Measurements from ENCODE around the gene CFAP20.

CFAP20 gene

GRCh38 chr16:58124601-58124915 is 4.6 kb downstream of the CFAP20 start:
- no peak for DNase-seq (ENCODE audit: low spot score)

GRCh38 chr16:58123896-58124600 is 5.1 kb downstream of the CFAP20 start:
- no peak for DNase-seq (ENCODE audit: low spot score)

GRCh38 chr16:58121132-58121531 is 8.0 kb downstream of the CFAP20 start:
- DNase-seq (ENCODE audit: low spot score), result no peak

DNA sequence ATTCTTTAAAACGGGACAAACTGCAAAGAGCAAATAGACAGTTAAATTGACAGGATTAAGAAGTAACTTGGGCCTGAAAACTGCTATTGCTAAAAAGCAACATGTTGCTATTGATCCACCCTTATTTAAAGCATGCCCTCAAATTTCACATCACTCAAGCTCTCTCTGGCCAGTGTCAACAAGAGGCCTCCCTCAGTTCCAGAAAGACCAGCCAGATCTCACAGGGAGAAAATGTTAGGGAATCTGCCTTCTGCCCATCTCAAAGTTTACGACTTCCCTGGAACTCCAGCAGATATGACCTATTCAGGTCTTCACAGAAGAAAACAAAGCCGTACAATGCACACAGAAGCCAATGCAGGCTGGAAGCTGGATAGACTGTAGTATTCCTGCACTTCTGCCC is 8.9 kb downstream of the CFAP20 start:
- no peak for DNase-seq (ENCODE audit: low spot score)

DNA sequence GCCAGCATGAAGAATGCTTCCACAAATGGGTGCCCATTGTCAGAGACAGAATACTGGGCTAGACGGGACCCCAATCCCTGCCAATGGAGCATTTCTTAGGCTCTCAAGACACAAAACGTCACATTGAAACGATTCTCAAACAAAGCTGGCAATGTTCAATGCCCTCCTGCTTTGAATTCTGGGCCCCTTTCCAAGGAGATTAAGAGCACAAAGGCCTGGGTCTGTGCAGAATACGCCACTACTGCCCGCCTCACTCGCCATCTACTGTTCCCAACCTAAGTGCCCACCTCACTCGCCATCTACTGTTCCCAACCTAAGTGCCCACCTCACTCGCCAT is 9.7 kb downstream of the CFAP20 start:
- DNase-seq (ENCODE audit: low spot score), result no peak

GRCh38 chr16:58118801-58119508 is 10.2 kb downstream of the CFAP20 start:
- no peak for DNase-seq (ENCODE audit: low spot score)

DNA sequence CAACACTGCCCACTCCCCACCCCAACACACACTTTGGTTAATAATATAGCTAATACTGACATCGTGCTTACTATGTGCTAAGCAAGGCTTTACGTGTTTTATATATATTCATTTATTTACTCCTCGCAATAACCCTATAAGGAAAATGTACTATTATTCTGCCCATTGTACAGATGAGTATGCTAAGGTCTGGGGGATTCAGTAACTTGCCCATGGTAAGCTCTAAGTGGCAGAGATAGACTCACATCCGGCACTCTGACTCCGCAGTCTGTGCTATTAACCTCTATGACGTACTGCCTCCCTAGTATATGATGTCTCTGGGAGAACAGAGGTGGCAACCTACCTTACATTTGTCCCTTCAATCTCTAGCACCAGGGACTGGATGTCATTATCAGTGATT is 12.7 kb downstream of the CFAP20 start:
- DNase-seq (ENCODE audit: low spot score), result no peak

DNA sequence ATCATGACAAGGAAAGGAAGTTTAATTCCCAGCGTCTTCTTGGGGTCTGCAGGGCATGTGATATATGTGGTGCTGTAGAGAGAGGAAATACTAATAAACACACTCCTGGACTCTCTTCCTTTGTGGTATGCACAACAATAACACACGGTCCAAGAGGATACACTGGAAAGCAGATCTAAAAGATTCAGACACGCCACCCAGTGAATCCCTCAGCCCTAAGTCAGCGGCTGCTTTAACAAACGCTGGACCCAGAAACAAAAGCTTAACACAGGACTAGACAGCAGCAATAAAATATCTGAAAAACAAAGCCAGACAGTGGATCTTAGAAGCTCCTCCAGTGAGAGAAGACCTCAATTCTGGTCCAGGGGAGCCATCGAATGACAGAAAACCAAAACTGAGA is 13.1 kb downstream of the CFAP20 start:
- no peak for DNase-seq (ENCODE audit: low spot score)

GRCh38 chr16:58114827-58115825 is 14.1 kb downstream of the CFAP20 start:
- DNase-seq (ENCODE audit: low spot score), result no peak

GRCh38 chr16:58111302-58111627 is 17.9 kb downstream of the CFAP20 start:
- no peak for DNase-seq (ENCODE audit: low spot score)

GRCh38 chr16:58110571-58111301 is 18.4 kb downstream of the CFAP20 start:
- DNase-seq (ENCODE audit: low spot score), result no peak

GRCh38 chr16:58109881-58110280 is 19.3 kb downstream of the CFAP20 start:
- DNase-seq (ENCODE audit: low spot score), result no peak

GRCh38 chr16:58109330-58109729 is 19.9 kb downstream of the CFAP20 start:
- DNase-seq (ENCODE audit: low spot score), result no peak

DNA sequence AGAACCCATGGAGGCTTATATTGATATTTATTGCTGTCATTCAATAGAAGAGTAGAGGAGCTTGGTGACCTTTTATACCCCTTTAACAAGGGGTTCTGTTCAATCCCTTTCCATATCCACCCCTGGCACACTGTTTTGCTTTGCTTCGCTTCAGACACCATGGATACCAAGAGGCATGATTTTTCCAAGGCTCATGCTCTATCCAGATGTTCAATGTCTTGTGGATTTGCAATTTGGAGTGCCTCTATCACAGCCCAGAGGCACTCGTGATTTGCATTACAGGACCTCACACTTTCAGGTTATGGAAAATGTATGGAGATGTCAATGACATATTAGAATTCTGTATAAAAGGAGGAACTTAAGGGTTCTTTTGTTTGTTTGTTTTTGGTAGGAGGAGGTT is 21.5 kb downstream of the CFAP20 start:
- DNase-seq (ENCODE audit: low spot score), result no peak

GRCh38 chr16:58107228-58107627 is 22.0 kb downstream of the CFAP20 start:
- no peak for DNase-seq (ENCODE audit: low spot score)

- DNase-seq (ENCODE audit: low spot score), result no peak
Measured at GRCh38 chr16:58105631-58106030, 23.6 kb downstream of the CFAP20 start.

- no peak for DNase-seq (ENCODE audit: low spot score)
Measured at GRCh38 chr16:58102665-58103392, 26.4 kb downstream of the CFAP20 start.

- DNase-seq (ENCODE audit: low spot score), result no peak
Measured at GRCh38 chr16:58099956-58100300, 29.3 kb downstream of the CFAP20 start.

DNA sequence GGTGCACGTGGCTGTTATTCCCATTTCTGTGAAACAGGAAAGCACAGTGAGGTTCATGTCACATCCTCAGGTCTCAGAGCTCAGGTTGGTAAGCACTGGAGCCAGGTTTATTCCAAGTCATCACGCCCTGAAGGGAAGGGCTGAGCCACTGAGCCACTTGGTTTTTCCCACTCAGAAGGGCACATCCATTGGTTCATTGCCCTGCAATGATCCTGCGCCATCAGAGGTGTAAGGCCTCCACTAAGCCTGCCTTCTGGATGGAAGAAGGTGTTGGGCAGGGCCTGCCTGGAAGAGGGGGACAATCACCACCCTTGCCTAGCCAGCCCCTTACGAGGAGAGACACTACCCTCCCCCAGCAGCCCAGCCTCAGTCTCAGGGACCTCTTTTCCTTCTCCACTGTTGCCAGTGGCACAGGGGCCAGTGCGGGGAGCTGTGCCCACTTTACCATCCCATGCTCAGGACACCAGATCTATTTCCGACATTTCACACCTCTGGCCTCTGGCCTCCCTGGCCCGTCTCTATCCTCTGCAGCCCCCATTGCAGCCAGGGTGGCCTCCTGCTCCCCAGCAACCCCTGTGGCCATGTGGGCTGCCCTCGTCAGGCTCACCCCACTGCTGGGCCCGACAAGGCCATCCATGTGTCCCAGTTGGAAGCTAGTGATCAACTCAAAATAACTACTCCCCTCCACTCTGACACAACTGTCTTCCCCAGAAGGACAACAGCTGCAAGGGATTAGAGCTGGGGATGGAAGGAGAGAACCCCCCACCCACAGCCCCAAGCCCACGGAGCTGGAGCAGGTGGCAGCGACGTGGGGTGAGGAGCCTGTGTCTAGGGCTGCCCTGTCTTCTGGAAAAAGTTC is 29.9 kb downstream of the CFAP20 start:
- no peak for DNase-seq (ENCODE audit: low spot score)

DNA sequence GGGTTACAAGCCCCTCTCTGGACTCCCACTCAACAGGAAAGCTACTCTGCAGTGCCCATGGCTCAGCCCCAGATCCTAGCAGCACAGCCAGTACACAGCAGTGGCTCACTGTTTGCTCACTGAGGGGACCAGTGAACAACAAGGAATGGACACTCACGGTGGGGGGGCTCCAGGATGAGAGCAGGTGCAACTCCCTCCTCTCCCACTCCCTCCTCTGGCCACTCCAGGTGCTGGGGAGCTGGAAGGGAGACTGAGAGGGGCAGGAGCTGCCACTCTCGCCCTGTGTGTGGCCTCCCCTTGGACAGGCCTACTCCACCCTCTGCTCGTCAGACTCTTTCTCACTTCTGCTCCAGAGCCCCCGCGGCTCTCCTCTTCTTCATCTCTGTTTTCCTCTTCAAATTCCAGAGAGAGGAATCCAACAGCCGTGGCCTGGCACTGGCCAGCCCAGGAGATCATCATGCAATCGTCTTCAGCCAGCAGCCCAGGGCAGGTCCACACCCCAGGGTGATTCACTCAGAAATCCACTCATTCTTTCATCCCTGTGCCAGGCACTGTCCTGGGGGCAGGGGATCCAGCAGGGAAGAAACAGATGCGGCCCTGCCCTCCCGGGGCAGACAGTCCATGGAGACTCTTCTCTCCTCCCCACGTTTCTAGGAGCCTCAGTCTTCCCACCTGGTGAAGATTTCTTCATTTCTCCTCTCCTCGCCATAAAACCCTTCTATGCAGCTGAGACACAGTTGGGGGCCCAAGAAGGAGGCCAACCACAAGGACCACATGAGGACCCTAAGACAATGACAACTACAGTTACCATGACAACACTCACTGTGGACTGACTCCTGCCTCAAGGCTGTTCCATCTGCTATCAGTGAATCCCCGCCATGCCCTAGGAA is 30.7 kb downstream of the CFAP20 start:
- DNase-seq (ENCODE audit: low spot score), result no peak
